ENCODE data around the gene UTS2.

Gene UTS2

DNA sequence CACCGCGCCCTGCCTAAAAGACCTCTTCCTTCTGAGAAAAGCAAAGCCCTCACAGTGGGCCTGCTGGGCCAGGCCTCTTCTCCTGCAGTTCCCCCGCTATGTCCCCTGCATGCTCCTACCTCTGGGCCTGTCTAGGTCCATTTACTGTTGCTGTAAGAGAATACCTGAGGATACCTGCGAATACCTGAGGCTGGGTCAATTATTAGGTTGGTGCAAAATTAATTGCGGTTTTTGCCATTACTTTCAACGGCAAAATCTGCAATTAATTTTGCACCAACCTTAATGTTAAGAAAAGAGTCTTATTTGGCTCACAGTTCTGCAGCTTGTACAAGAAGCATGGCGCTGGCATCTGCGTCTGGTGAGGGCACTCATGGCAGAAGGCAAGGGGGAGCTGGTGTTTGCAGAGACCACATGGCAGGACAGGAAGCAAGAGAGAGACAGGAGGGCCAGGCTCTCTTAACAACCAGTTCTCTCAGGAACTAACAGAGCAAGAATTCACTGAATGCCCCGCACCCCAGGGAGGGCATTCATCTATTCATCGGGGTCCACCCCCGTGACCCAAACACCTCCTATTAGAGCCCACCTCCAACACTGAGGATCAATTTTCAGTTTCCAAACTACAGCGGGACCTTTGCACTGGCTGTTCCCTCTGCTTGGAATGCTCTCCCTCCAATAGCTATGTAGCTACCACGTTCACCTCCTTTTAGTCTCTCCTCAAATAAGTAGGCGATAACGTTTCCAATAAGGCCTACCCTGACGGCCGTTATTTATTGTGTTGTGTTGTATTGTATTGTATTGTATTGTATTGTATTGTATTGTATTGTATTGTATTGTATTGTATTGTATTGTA is 9.6 kb upstream of the UTS2 start:
- DNase-seq: no peak

DNA sequence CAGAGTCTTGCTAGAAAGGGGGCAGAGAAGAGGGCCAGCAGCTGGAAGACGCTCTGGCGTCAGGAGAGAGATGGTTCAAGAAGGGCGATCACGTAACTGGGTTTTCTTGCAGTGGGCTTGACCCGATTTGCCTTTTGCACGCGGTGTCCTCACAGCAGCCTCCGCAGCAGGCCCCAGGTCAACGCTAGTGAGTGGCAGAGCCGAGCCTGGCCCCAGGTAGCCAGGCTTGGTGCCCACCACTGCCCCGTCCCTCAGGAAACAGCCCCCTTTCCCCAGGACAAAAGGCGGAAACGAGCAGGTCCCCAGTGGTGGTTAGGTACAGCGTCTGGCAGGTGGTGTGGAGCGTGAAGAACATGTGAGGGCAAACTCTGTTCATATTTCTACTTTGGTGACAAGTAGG is 8.6 kb upstream of the UTS2 start:
- DNase-seq: no peak

DNA sequence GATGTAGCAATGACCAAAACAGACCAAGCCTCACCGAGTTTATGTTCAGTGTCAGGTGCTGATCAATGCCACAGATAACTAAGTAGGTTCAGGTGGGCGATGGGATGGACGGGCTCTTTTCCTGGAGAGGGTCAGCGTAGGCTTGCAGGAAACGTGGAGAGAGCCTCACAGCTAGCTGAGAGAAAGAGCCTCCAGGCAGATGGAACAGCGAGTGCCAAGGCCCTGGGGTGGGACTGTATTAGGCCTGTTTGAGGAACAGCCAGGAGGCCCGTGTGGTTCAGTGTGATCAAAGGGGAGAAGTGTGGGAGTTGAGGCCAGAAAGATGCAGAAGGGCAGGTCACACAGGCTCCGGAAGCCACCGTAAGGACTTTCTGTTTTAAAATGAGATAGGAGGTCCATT is 7.3 kb upstream of the UTS2 start:
- DNase-seq: no peak

DNA sequence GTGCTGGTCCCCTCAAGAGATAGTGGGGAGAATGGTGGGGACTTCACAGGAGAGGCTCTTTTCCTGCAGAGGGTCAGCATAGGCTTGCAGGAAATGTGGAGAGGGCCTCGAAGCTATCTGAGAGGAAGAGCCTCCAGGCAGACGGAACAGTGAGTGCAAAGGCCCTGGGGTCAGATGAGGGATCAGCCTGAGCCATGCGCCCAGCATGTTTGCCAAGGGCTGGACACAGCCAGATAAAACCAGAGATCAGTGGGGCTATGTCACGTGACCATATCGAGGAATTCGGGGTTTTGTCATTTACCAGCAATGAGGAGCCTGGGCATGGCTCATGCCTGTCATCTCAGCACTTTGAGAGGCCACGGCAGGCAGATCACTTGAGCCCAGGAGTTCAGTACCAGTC is 6.5 kb upstream of the UTS2 start:
- DNase-seq: no peak

DNA sequence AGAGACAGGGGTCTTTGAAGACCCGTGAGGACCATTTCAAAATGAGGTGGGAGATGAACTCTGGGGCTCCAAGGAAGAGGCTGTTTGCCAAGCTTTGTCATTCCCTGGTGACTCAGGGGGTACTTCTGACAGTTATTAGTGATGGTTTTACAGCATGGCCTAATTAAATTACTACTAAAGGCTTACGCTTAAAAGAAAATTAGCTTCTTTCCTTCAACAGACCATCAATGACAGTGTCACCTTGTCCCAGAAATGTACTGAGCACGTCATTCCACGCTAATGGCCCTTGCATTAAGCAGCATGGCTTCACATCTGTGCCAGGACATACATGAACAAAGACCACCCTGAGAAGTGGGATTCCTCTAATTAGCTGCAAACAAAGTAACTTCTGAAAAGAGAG is 5.1 kb upstream of the UTS2 start:
- no peak for DNase-seq

DNA sequence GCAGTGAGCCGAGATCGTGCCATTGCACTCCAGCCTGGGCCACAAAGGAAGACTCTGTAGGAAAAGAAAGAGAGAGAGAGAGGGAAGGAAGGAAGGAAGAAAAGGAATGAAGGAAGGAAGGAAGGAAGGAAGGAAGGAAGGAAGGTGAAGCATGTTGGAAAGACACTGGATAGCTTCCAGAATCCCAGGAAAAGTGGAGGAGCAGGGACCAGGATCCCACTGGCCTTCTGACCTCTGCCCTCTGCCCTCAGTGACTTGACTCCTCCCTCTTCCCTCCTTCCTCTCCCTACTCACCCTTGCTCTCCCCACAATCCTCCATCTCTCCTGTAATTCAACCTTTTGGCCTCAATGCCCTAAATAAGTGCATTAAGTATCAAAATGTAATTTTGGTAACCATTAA is 4.1 kb upstream of the UTS2 start:
- DNase-seq: no peak

DNA sequence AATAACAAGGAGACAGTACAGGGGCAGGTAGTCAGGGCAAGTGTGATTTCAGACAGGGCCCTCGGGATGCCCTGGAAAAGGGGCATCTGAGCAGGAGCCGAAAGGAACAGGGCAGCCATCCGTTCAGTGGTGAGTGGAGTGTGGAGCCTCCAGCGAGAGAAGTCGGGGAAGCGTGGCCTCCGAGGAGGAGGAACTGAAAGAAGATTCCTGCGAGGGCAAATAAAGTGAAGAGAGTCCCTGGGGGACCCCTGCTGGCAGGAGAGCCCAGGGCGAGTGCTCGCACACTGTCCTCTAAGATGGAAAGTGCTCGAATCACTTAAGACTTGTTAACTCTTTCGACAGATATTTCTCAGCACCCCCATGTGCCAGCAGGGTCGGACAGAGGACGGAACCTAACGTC is 3.5 kb upstream of the UTS2 start:
- DNase-seq: no peak

DNA sequence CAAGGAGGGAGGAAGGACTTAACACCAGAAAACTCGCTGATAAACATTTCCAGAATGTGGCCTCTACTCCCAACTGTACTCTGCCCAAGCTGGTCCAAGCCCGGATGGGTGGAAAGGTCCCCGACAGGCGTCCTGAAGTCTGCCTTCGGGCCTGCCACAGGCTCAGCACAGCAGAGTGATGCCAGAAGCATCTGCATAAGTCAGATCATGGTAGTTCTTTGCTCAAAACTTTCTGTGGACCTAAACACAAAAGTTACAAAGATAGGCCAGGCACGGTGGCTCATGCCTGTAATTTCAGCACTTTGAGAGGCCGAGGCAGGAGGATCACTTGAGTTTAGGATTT is 790 bp upstream of the UTS2 start:
- DNase-seq: no peak

DNA sequence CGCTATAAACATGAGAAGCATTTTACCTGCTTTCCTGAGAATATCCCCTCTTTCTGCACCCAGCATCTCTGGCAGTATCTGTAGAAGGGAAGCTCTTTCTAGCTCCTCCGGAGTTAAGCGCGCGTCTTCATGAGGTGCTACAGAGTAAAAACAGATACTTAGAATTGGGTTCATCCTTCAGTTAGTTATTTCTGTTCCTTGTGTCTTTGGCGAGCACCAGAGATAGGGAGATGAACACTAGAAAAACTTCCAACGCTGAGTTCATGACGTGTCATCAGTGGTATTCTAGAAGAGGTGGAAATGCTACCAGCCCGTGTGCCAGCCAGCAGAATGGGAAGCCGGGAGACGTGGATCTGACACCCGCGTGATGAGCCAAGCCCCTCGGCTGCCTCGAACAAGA is 2.1 kb downstream of the UTS2 start:
- no peak for DNase-seq

DNA sequence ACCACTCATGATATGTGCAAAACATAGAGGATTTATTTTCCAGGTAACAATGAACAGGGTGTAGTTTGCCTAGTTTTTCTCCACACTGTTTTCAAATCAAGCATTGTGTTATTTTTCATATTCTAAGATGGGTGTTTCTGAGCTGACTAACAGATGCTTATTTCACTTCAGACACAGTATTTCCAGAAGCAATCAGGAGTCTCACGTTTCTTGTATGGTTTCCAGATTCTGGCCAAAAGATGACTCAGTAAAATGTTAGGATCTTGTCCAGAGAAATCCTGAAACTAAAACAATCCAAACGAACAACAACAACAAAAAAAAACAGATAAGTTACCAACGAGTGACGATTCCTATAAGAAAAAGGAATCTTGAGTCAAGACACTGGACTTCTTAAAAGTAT is 5.3 kb downstream of the UTS2 start:
- DNase-seq: no peak

DNA sequence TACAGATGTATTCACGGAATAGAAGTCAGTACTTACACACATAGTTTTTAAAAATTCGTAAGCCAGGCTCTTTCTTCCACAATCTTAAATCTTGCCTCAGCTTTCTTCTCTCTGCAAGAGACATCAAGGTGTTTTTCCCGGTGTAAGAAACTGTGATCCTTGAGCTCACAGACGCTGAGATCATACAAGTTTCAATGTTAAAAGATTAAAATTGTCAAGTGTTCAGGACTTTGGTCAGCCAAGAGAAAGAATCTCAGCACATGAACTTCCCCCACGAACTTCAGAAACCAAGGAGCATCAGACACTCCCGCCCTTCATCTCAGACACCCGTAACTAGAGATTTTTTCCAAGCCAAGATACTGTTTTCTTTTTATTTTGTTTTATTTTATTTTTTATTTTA is 6.2 kb downstream of the UTS2 start:
- no peak for DNase-seq

DNA sequence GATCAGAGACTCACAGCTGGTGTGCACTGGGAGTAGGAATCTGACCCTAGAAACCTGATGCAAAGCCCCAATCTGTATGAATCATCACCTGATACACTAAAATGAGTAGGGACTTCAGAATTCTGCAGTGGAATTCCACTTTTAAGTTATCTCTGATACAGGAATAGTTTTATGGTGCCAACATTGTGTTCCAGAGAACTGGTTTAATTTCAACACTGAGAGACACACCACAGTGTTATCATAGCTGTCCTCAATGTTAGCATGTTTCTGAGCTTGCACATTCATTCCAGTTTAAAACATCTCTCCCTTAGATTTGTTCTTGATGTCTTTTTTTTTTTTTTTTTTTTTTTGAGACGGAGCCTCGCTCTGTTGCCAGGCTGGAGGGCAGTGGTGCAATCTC is 7.1 kb downstream of the UTS2 start:
- DNase-seq: no peak

DNA sequence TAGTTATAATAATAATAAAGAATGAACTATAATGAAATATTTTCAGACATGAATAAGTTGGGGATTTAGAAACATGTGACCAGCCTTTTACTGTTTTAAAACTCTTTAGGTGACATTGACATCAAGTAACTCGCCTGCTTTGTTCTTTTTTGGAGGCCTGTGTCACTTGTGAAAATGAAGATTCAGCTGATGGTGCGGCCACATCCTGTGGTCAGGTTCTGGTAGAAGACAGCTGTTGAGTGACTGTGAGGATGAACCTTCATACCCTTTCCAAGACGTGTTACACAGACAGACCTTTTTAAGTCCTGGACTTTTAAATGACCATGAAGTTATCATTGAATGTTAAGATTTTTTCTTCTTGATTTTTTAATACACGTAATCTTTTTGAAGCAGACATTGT is 10.3 kb downstream of the UTS2 start:
- peak; percentile 16 for DNase-seq

DNA sequence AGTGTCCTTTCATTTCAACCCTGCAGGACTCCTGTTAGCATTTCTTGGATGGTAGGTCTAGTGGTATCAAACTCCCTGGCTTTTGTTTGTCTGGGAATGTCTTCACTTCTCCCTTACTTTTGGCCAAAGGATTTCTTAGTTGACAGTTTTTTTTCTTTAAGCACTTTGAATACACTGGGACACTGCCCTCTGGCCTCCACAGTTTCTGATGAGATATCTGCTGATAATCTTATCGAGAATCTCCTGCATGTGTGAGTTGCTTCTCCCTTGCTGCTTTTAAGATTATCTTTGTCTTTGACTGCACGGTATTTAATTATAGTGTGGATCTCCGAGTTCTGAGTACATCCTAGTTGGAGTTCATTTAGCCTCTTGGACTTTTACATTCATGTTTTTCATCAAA is 13.3 kb downstream of the UTS2 start:
- DNase-seq: no peak

DNA sequence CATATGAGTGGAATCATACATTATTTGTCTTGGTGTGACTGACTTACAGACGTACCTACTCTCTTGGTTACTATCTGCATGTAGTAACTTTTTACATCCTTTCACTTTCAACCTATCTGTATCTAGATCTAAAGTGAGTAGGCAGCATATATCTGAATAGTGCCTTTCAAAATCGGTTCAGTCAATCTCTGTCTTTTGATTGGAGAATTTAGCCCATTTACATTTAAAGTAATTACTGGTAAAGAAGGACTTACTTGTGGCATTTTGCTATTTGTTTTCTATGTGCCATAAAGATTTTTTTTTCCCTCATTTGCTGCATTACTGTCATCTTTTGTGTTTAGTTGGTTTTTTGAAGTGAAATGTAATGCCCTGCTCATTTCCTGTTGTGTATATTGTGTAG is 14.2 kb downstream of the UTS2 start:
- DNase-seq: no peak

DNA sequence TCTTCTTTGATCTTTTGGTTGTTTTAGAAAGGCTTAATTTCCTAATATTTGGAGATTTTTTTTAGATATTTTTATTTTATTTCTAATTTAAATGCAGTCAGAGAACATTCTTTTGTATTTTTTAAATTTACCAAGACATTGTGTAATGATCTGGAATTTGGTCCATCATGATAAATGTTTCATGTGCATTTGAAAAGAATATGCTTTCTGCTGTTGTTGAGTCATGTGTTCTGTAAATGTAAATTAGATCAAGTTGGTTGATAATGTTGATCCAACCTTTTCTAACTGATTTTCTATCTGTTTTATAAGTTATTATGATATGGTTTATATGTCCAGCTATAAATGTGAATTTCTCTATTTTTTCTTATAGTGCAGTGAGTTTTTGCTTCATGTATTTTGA is 19.8 kb downstream of the UTS2 start:
- no peak for DNase-seq

DNA sequence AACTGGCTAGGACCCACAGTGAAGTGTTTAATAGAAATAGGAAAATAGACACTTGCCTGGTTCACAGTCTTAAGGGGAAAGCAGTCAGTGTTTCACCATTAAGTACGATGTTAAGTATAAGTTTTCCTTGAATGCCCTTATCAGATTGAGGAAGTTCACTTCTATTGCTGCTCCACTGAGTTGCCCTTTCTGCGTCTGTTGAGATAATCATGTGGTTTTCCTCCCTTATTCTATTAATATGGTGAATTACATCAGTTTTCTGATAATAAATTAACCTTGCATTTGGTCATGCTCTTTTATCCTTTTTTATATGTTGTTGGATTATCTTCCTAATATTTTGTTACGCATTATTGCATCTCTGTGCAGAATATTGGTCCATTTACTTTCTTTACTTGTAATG is 21.4 kb downstream of the UTS2 start:
- DNase-seq: no peak

DNA sequence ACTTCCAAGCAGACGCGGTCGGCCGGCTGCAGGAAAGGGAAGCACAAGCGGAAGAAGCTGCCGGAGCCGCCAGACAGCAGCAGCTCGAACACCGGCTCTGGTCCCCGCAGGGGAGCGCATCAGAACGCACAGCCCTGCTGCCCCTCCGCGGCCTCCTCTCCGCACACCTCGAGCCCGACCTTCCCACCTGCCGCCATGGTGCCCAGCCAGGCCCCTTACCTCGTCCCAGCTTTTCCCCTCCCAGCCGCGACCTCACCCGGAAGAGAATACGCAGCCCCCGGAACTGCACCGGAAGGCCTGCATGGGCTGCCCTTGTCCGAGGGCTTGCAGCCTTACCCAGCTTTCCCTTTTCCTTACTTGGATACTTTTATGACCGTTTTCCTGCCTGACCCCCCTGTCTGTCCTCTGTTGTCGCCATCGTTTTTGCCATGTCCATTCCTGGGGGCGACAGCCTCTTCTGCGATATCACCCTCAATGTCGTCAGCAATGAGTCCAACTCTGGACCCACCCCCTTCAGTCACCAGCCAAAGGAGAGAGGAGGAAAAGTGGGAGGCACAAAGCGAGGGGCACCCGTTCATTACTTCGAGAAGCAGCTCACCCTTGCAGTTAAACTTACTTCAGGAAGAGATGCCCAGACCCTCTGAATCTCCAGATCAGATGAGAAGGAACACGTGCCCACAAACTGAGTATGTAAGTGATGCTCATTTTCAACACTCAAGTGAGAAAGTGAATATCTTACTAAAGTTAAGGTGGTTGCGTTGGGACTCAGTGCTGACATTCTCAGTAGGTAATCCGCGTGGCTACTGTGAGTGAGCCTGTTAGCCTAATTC is 25.5 kb downstream of the UTS2 start:
- peak; percentile 27 for DNase-seq

DNA sequence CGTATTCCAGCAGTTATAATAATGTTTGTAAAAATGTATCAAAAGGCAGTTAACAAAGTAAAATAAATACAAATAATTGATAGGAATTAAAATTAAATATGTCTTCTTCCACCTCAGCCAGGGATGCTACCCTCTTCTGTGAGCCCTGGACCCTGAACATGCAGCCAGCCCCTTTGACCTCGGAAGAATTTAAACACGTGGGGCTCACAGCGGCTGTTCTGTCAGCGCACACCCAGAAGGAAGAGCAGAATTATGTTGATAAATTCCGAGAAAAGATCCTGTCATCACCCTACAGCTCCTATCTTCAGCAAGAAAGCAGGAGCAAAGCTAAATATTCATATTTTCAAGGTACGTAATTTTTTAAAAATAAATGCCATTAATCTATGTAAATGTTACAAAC is 26.5 kb downstream of the UTS2 start:
- DNase-seq: no peak

DNA sequence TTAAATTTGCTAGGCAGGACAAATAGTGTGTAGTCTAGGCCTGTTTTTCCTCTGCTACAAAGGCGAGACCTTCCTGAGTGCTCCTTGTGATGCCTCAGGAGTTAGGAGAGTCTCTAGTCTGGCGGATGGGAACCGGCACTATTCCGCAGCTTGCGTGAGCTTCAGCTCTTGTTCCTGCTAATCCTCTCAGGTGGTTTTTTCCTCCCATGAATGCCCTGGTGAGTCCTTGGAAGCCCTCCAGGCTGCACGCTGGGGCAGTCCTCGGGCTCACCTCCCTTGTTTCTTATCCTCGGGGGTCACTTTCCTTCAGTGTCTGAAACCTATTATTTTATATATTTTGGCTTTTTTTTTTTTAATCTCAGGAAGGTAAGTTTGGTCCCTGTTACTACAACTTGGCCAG is 28.2 kb downstream of the UTS2 start:
- DNase-seq: no peak

DNA sequence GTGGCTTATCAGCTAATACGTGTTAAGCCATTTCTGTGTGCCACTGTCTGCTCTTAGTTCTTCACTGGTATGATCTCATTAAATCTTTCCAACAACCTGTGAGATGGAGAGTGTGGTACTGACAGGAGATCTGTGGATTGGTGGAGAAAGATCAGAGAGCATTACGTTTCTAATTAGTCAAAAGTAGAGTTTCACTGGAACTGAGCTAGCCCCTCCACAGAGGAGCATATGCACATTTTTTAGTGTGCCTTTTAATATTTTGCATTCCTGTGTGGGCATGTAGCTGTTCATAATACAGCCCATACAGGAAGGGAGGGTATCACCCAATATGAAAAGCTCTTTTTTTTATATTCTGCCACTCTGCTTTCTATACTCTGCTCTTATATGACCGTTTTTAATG is 31.6 kb downstream of the UTS2 start:
- DNase-seq: no peak

DNA sequence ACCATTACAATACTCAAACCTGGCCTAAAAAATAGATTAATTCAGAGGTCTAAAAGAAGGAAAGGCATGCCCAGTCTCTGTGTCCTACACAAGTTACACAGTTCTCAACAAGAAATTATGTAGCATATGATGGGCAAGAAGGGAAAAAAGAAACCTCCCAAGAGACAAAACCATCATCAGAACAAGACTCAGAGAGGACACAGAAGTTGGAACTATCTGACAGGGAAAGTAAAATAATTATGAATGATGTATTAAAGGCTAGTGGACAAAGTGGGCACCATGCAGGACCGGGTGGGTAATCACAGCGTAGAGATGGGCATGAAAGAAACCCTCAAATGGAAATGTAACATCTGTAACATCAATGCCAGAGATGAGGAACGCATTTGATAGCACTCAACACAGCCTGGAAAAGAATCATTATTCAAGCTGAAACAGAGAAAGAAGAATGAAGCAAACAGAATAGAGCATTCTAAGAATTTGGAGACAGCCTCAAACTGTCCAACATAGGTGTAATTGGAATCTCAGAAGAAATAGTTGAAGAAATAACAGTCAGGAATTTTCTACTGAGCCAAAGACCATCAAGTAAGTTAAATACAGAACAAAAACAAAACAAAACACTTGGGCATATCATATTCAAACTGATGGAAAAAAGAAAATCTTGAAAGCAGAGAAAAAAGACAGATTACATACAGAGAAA is 39.0 kb downstream of the UTS2 start:
- no peak for DNase-seq

DNA sequence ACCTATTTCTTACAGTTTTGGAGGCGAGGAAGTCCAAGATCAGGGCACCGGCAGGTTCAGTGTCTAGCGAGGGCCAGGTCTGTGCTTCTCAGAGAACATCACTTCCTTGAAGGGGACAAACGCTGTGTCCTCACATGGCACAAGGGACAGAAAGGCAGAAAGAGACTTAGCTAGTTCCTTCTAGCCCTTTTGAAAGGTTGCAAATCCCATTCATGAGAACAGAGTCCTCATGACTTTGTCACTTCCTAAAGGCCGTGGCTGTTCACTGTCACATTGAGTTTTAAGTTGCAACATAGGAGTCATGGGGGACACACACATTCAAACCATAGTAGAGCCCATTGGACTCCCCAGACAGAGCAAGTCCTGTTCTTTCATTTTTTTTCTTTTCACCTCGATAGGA is 41.4 kb downstream of the UTS2 start:
- DNase-seq: no peak

DNA sequence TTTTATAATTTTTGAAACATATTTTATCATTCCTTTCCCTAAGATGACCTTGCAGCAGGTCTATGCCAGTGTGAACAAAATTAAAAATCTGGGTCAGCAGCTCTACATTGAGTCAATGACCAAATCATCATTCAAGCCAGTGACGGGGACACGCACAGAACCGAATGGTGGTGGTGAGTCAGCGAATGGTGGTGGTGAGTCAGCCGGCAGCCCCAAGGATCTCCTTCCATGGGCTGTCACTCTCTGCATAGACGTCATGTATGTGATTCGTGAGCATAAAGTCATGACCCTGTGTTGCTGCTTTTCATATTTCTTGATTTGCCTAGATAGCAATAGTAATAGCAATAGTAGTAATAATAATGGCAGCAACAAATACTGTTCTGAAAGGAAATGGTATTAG is 42.5 kb downstream of the UTS2 start:
- peak; percentile 39 for DNase-seq

All from activated CD4-positive, alpha-beta T cell treated with anti-CD3 and anti-CD28 coated beads, Interleukin-2, Interleukin-6, amounts not matched to agents 100 ng/mL and 50 ng/mL, durations not matched to agents 16 hours and 8 hours (primary cell).